CD4-positive, alpha-beta T cell (primary cell): ENCODE data around the gene PITPNC1. TPM values are rescaled to one million over a fixed set of nuclear protein-coding genes. Genes with fewer than 3 reads are reported as not detected.

Source experiments
- ATAC-seq: fragments of 200-7000 bp; cut with Tn5 transposase; one replicate; pipeline ENCODE4 v1.10.0; 2022; ENCODE audit warnings: mild to moderate bottlenecking; ENCODE audit not compliant: poor library complexity
- CTCF ChIA-PET: fragments of 350-600 bp; sonication (Branson Sonifier 250); formaldehyde crosslinking; loops from one replicate; lab custom pipeline; 2021; ENCODE audit warnings: antibody characterized with exemption, inconsistent platforms; lab: Charles Lee
- POLR2A ChIA-PET: fragments of 350-600 bp; sonication (Branson Sonifier 250); formaldehyde crosslinking; loops from one replicate; lab custom pipeline; 2021; ENCODE audit warnings: antibody characterized with exemption, inconsistent platforms; lab: Charles Lee
- DNase-seq, 14 experiments: peaks; one replicate each; pipeline ENCODE4 v3.0.0-alpha.2; 2013 to 2020; ENCODE audit warnings: mixed read lengths in 2 of 14
- H3K27ac ChIP-seq, 2 donors: one replicate each; pipeline versions ENCODE4 v1.5.1 to v1.7.0; 2013; ENCODE audit warnings: low read length in 2 of 2, low read depth in 1 of 2, mild to moderate bottlenecking in 1 of 2
- H3K27me3 ChIP-seq, 2 experiments: 1 replicate in 1 of 2; 2 replicates in 1 of 2; pipeline versions ENCODE4 v1.6.1 to v1.7.0; 2013; ENCODE audit warnings: low read length in 2 of 2, control low read depth in 1 of 2, mild to moderate bottlenecking in 1 of 2, moderate library complexity in 1 of 2; ENCODE audit not compliant: insufficient read depth in 2 of 2, control insufficient read depth in 1 of 2
- H3K36me3 ChIP-seq: one replicate; pipeline ENCODE4 v1.6.1; 2013; ENCODE audit warnings: low read length, control low read depth; ENCODE audit not compliant: insufficient read depth
- H3K4me1 ChIP-seq: one replicate; pipeline ENCODE4 v1.6.1; 2013; ENCODE audit warnings: low read length, control low read depth; ENCODE audit not compliant: insufficient read depth
- H3K4me3 ChIP-seq: one replicate; pipeline ENCODE4 v1.5.1; 2013; ENCODE audit warnings: mild to moderate bottlenecking, low read length, moderate library complexity
- H3K9me3 ChIP-seq, 2 experiments: 1 replicate in 1 of 2; 2 replicates in 1 of 2; pipeline versions ENCODE4 v1.6.1 to v1.7.0; 2013; ENCODE audit warnings: low read length in 2 of 2, mild to moderate bottlenecking in 2 of 2, control low read depth in 1 of 2, moderate library complexity in 1 of 2; ENCODE audit not compliant: control insufficient read depth in 1 of 2, insufficient read depth in 1 of 2
- H3K27ac Mint-ChIP-seq: one replicate; pipeline ENCODE4 v1.8.0; 2020; ENCODE audit warnings: mixed read lengths
- H3K27me3 Mint-ChIP-seq: one replicate; pipeline ENCODE4 v1.8.0; 2021; ENCODE audit warnings: mixed read lengths
- H3K36me3 Mint-ChIP-seq: one replicate; pipeline ENCODE4 v1.8.0; 2021; ENCODE audit warnings: low read depth, mixed read lengths
- H3K4me1 Mint-ChIP-seq: one replicate; pipeline ENCODE4 v1.8.0; 2021; ENCODE audit warnings: low read depth, mixed read lengths
- H3K4me3 Mint-ChIP-seq: one replicate; pipeline ENCODE4 v1.8.0; 2020; ENCODE audit warnings: mild to moderate bottlenecking, mixed read lengths
- H3K9me3 Mint-ChIP-seq: one replicate; pipeline ENCODE4 v1.8.0; 2020; ENCODE audit warnings: mixed read lengths
- intact Hi-C, 2 experiments: fragments of 100-400 bp; cut with DNase I in 1 of 2; cut with micrococcal nuclease in 1 of 2; formaldehyde crosslinking; loops; one replicate each; pipeline versions ENCODE4 v1.15.1 to v1.9.0; 2023 to 2025; cut with DNase I, micrococcal nuclease
- total RNA-seq, 174 experiments: library from RNA in 2 of 174; stranded (reverse) in 2 of 174; gene quantifications; one replicate each; pipeline ENCODE4 v1.2.3 and lab custom pipeline; 2021 to 2026
- TF ChIP-seq, protein P1 (sequence below): fragments of 200-600 bp; IDR thresholded peaks from one replicate; pipeline ENCODE4 v1.8.0; 2022; ENCODE audit warnings: antibody characterized with exemption, mild to moderate bottlenecking

The PITPNC1 gene
- total RNA-seq, 2 experiments from 2014 or later, result 80.2 to 83.4 TPM

DNA sequence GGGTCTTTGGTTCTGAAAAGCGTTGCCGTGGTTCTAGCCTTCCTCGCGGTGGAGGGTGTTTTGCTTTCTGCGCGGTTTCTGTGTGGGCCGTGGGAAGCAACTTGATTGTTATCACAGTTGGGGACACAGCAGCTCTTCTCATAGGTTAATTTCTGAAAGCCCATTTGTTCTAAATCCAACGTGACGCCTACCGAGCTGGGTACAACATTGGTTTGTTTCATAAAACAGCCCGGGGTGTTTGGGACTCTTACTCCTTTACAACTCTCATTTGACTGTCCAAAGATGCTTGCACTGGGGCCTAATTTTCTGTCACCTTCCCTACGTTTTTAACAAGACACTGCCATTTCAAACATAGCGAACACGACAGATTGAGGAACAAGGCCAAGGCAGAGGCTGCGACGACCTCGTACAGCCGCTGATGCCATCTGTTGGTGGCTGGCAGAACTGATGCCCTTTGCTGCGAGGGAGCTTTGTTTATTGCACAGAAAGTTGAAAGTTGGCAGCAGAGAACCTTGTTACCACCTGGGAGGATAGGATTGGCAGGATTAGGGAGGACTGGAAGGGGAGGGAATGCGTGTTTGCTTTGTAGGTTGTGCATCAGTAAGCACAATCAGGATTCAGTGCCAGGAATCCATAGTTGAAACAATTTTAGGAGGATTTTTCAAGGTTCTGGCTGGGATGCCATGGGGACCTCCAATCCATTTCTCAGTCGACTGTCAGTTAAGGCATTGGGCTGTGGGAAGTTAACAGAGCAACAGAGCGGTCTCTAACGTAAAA is 98.3 kb downstream of the PITPNC1 start:
- Histone ChIP-seq H3K27me3 (no peaks in the 10 kb centered on the region), H3K4me1 (peaks cover 64% of the 10 kb centered on the region), H3K4me3 (peak overlapping the region; percentile 35), H3K36me3 (no peaks in the 10 kb centered on the region), H3K27ac (peak overlapping the region; percentile 66 to 73), H3K9me3 (no peaks in the 10 kb centered on the region)
- ATAC-seq (peak; percentile 86), DNase-seq (peak; percentile 79 to 94 (median 84))
- H3K9me3 Mint-ChIP-seq, result no peaks in the 10 kb centered on the region
- peak overlapping the region; percentile 96 for H3K27ac Mint-ChIP-seq
- intact Hi-C loops, result loop anchor here (1.0 to 10.0 kb wide), 9 partner anchors 22 to 212 kb away; no protein-coding TSS in a partner anchor
- H3K4me1 Mint-ChIP-seq, result peaks cover 66% of the 10 kb centered on the region
- ChIA-PET CTCF (interaction anchor here (0.6 to 9.2 kb wide), 41 partner anchors 9 to 259 kb away, joined by 3 to 187 read pairs (median 6); partner anchors contain the start of gene PITPNC1), POLR2A (interaction anchor here (0.6 to 8.2 kb wide), 30 partner anchors 9 to 242 kb away, joined by 3 to 122 read pairs (median 7); partner anchors contain the start of genes NOL11, PITPNC1 and PSMD12)
- no peaks in the 10 kb centered on the region for H3K36me3 Mint-ChIP-seq
- H3K4me3 Mint-ChIP-seq, result peak overlapping the region; percentile 74
- TF ChIP-seq, protein P1, sequence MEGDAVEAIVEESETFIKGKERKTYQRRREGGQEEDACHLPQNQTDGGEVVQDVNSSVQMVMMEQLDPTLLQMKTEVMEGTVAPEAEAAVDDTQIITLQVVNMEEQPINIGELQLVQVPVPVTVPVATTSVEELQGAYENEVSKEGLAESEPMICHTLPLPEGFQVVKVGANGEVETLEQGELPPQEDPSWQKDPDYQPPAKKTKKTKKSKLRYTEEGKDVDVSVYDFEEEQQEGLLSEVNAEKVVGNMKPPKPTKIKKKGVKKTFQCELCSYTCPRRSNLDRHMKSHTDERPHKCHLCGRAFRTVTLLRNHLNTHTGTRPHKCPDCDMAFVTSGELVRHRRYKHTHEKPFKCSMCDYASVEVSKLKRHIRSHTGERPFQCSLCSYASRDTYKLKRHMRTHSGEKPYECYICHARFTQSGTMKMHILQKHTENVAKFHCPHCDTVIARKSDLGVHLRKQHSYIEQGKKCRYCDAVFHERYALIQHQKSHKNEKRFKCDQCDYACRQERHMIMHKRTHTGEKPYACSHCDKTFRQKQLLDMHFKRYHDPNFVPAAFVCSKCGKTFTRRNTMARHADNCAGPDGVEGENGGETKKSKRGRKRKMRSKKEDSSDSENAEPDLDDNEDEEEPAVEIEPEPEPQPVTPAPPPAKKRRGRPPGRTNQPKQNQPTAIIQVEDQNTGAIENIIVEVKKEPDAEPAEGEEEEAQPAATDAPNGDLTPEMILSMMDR, result peak; percentile 96
- H3K27me3 Mint-ChIP-seq, result no peaks in the 10 kb centered on the region

DNA sequence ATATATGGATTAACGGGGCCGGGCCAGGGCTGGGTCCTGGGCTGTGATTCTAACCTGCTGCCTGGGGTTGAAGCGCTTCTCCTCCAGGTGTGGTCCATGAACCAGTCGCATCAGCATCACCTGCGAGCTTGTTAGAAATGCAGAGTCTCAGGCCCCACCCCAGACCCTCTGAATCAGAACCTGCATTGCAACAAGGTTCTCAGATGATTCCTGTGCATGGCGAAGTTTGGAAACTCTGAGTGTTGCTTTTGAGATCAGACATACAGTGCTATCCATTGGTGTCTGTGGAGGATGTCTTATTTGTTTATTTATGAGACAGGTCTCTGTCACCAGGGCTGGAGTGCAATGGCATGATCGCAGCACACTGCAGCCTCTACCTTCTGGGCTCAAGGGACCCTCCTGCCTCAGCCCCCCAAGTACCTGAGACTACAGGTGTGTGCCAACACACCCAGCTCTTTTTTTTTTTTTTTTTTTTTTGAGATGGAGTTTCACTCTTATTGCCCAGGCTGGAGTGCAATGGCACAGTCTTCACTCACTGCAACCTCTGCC is 99.8 kb downstream of the PITPNC1 start:
- ChIA-PET CTCF (interaction anchor here (0.7 to 9.2 kb wide), 4 partner anchors 21 to 99 kb away, joined by 3 to 187 read pairs (median 66); partner anchors contain the start of gene PITPNC1), POLR2A (interaction anchor here (0.6 to 8.2 kb wide), 8 partner anchors 11 to 102 kb away, joined by 3 to 122 read pairs (median 8); partner anchors contain the start of gene PITPNC1)
- no peak for DNase-seq
- no peak overlapping the region for H3K4me3 ChIP-seq
- H3K9me3 Mint-ChIP-seq, result no peaks in the 10 kb centered on the region
- no peak overlapping the region for H3K4me3 Mint-ChIP-seq
- peaks cover 76% of the 10 kb centered on the region for H3K4me1 Mint-ChIP-seq
- peak overlapping the region; percentile 96 for H3K27ac Mint-ChIP-seq
- H3K27ac ChIP-seq, result peak overlapping the region; percentile 65 to 66
- no peaks in the 10 kb centered on the region for H3K27me3 ChIP-seq
- H3K9me3 ChIP-seq, result no peaks in the 10 kb centered on the region
- no peak for ATAC-seq
- peaks cover 63% of the 10 kb centered on the region for H3K4me1 ChIP-seq
- no peaks in the 10 kb centered on the region for H3K27me3 Mint-ChIP-seq
- intact Hi-C loops, result loop anchor here (2.0 to 10.0 kb wide), 4 partner anchors 52 to 212 kb away; no protein-coding TSS in a partner anchor
- no peaks in the 10 kb centered on the region for H3K36me3 ChIP-seq
- no peaks in the 10 kb centered on the region for H3K36me3 Mint-ChIP-seq
- TF ChIP-seq, protein P1, result no peak

DNA sequence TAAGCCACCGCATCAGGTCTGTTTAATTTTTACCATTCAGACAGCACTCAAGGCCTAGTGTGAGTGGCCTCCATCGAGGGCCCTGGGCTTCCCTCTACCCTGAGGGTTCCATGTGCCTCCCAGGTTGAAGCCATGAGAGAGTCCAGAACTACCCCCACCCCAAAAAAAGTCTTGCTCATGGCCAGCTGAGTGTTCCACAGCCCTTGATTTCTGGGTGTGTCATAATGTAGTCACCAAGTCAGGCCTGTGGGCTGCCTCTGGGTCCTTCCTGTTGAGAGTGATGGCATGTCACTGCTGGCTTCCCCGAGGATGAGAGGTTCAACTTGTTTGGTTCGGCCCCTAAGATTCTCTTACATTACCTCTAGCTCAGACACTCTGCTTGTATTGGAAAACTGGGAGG is 100.6 kb downstream of the PITPNC1 start:
- CTCF ChIA-PET, result interaction anchor here (0.7 to 9.2 kb wide), 2 partner anchors 22 to 100 kb away, joined by 3 to 187 read pairs; partner anchors contain the start of gene PITPNC1
- peak overlapping the region; percentile 39 for H3K4me3 ChIP-seq

More for the DNA sequence above, 100.6 kb downstream of the PITPNC1 start:
- H3K9me3 ChIP-seq, result no peaks in the 10 kb centered on the region
- H3K27me3 ChIP-seq, result no peaks in the 10 kb centered on the region
- H3K36me3 ChIP-seq, result no peaks in the 10 kb centered on the region
- H3K27ac Mint-ChIP-seq, result peak overlapping the region; percentile 96
- no peaks in the 10 kb centered on the region for H3K27me3 Mint-ChIP-seq
- no peaks in the 10 kb centered on the region for H3K9me3 Mint-ChIP-seq
- DNase-seq, result peak; percentile 26 to 74 (median 42)
- H3K4me3 Mint-ChIP-seq, result peak overlapping the region; percentile 82
- peak overlapping the region; percentile 65 to 84 for H3K27ac ChIP-seq
- POLR2A ChIA-PET, result interaction anchor here (0.9 to 8.2 kb wide), 8 partner anchors 25 to 103 kb away, joined by 3 to 122 read pairs (median 6); partner anchors contain the start of gene PITPNC1
- H3K36me3 Mint-ChIP-seq, result no peaks in the 10 kb centered on the region
- TF ChIP-seq, protein P1, result no peak
- intact Hi-C loops, result loop anchor here (2.0 to 10.0 kb wide), 4 partner anchors 53 to 211 kb away; no protein-coding TSS in a partner anchor
- peak; percentile 43 for ATAC-seq
- H3K4me1 Mint-ChIP-seq, result peaks cover 81% of the 10 kb centered on the region
- peaks cover 64% of the 10 kb centered on the region for H3K4me1 ChIP-seq
